Left forelimb (tissue), 1 donor: ENCODE results near the gene ST3GAL6.

Experiments
- DNase-seq: peaks from one replicate; pipeline ENCODE4 v3.0.0-alpha.2; 2018; ENCODE audit warnings: low spot score

Gene ST3GAL6, protein sequence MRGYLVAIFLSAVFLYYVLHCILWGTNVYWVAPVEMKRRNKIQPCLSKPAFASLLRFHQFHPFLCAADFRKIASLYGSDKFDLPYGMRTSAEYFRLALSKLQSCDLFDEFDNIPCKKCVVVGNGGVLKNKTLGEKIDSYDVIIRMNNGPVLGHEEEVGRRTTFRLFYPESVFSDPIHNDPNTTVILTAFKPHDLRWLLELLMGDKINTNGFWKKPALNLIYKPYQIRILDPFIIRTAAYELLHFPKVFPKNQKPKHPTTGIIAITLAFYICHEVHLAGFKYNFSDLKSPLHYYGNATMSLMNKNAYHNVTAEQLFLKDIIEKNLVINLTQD

DNA sequence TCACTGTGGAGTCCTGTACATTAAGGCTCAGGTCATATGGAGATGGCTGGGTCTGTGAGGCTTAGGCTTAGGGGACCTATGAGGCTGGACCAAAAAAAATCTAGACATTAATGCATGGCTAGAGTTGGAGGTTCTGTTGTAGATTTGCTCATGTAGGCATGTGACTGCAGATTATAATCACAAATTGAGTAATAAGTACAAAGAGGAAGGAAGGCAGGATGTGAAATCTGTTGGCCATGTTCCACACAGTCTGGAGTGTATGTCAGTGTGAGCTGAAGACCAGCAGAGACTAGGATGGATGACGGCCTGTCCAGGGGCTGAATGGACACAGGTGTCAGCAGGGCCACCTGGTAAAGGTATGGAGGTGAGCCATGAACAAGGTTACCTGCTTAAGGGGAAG lies at the start of gene ST3GAL6:
TSS of gene ST3GAL6 (plus strand) at position 265 of the 400 bp plus-strand sequence. CDS start 5,101 bp downstream, outside the sequence.
- DNase-seq, result no peak

DNA sequence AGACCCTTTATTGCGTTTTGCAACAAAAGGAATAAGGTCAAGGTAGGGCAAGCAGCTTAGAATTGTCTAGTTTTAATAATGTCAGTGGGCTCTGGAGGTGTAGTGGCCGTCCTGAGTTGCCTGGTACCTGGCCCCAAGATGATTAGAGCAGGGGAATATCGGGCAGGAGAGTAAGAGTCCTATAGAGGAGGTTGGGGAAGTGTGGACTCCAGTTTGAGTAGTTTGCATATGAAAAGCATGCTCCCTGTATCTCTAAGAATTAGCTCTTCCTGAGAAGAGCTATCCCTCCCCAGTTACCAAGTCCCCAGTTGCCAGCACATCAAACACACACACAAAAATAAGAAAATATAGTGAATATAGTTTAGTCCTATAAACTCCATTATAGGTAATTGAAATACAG lies 49.2 kb upstream of the ST3GAL6 start:
- no peak for DNase-seq

DNA sequence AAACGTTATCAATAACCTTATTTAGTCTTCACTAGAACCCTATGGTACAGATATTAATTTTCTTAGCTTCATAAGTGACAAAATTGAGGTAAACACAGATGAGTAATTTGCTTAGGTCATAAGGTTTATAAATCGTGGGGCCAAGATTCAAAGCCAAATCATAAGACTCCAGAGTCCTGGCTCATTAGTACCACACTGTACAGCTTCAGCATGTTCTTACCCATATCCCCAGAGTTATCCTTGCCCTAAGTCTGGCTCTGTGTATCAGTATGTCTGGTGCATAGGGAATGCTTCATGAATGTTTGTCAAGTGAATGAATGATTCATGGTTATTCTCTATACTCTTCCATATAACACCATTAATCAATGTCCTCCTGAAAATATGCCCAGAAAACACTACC lies 45.6 kb upstream of the ST3GAL6 start:
- no peak for DNase-seq

DNA sequence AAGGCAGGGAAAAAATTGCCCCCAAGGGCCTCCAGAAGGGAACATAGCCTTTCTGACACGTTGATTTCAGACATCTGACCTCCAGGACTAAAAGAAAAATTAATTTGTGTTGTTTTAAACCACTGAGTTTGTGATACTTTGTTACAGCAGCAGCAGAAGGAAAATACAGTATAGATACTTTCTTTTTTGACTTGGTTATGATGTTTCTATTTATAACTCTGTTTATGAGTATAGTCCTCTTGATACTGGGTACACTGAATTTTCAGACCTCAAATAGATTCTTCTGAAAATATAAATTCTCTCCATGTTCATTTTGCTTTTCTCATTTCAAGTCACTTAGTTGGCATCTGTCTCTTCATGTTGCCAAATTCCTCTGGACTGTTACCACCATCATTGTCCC lies 44.4 kb upstream of the ST3GAL6 start:
- no peak for DNase-seq

DNA sequence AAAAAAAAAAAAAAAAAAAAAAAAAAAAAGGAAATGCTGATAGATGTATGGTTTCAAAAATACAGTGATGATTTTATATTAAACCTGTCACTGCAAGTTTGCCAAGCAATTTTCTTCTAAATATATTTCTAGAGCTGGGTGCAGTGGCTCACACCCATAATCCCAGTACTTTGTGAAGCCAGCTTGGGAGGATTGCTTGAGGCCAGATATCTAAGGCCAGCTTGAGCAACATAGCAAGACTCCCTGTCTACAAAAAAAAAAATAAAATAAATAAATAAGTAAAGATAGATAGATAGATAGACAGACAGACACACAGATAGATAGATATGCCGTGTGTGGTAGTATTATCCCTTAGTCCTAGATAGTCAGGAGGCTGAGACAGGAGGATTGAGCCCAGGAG lies 41.4 kb upstream of the ST3GAL6 start:
- DNase-seq, result no peak

DNA sequence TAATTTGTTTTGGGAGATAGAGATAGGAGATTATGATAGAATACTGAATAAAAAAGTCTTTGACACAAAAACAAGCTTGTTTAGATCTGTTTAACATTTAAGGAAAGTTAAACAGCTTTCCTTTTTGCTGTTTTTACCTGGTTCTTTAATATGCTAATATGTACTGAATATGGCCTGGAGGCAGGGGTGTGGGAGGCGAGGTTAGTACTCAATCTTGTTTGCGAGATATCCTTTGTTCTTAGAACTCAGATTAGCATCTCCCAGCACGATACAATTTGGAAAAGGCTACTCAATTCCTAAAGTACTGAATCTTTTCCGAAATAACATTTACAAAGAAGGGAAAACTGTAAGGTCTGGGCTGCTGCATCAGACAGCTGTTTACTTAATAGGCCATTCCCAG lies 40.8 kb upstream of the ST3GAL6 start:
- DNase-seq, result no peak

DNA sequence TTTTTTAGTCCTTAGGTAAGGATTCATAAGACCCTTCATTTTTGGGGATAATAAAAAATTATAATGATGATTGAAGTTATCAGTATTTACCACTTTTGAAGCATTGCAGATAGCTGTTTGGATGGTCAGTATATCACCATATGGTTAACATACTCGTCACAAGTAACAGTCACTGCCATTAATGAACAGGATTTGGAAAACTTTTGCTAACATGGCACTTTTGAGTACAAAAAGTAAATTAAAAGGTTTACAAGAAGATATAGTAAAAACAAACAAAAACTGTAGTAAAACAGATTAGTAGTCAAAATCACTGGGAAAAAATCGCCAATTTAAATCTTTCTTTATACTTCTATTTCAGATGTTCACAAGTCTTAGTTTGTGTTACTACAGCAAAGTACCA lies 37.8 kb upstream of the ST3GAL6 start:
- no peak for DNase-seq

DNA sequence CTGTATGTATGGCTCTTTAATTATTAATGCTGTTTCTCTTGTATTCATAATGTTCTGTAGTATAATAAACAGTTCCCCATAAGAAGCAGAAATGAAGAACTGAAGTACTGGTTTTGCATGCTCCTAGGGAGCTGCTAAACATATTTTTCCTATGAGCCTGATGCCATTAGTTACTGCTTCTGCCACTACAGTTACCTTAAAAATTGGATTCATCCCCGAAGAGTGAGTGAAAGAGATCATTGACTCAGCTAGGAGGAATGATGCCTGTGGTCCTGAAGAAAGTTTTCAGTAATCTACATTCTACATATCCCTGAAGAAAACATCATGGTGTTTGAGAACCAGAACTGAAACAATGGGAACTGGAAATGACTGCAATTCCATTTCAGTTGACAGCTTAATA lies 37.1 kb upstream of the ST3GAL6 start:
- no peak for DNase-seq

DNA sequence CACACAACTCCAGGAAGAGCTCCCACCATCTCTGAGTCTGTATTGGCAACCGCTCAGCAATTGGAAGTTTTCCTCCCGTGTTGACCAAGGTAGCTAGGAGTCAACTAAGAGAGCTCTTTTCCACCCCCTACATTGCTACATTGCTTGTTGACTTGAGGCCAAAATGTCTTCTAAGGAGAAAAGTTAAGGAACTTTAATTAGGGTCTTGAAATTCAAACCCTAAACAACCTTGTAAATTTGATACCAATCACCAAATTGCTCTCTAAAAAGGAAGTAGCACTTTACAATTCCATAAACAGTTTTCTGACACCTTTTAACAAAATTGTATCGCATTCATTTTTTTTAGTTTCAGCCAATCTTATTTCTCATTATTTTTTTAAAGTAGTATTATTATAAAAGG lies 35.5 kb upstream of the ST3GAL6 start:
- no peak for DNase-seq

DNA sequence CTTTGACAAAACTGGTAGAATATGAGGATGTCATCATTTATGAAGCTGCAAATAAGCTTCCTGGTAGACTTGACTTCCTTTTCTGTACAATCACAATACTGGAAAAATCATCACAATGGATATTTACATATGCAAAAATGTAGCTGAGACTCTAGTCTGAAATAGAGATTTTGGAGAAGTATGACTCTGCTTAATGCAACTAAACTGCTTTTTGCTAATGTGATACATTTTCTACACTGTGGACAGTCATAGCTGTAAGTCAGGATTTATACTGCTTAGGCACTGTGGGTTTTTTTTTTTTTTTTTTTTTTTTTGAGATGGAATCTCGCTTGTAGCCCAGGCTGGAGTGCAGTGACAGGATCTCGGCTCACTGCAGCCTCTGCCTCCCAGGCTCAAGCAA lies 34.5 kb upstream of the ST3GAL6 start:
- no peak for DNase-seq

DNA sequence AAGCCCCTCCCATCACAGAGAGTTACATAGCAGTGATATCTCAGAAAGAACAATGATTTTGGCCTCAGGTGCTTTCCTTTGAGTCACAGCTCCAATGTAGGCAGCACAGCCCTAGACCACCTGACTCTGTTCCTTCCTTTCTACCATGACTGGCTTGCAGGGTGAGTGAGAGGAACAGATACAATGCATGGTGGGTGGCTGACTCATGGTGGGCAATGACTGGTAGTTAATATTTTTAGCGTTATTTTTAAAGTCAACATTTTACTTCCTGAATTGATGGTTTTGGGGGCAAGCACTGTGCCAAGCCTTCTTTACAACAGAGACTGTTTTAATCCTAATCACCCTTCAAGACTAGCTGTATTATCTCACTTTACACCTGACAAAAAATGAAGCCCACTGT lies 32.8 kb upstream of the ST3GAL6 start:
- DNase-seq, result no peak

DNA sequence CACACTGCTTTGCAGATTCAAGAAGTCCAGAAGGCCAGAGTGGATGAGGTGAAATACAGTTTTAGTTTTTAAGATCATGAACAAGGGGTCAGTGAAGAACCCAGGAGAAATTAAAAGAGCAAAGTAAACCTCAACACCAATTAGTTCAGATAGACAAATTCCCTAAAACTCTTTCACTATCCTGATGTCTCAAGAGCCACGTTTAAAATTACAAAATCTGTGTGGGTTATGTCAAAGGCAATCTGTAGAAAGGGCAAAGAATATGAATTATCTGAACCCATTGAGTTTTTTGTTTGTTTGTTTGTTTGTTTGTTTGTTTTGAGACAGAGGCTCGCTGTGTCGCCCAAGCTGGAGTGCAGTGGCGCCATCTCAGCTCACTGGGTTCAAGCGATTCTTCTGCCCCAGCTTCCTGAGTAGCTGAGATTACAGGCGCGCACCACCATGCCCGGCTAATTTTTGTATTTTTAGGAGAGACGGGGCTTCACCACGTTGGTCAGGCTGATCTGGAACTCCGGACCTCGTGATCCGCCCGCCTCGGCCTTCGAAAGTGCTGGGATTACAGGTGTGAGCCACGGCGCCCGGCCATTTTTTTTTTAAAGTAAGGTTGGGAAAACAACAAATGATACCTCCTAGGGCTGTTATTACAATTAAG lies 32.1 kb upstream of the ST3GAL6 start:
- DNase-seq, result no peak

DNA sequence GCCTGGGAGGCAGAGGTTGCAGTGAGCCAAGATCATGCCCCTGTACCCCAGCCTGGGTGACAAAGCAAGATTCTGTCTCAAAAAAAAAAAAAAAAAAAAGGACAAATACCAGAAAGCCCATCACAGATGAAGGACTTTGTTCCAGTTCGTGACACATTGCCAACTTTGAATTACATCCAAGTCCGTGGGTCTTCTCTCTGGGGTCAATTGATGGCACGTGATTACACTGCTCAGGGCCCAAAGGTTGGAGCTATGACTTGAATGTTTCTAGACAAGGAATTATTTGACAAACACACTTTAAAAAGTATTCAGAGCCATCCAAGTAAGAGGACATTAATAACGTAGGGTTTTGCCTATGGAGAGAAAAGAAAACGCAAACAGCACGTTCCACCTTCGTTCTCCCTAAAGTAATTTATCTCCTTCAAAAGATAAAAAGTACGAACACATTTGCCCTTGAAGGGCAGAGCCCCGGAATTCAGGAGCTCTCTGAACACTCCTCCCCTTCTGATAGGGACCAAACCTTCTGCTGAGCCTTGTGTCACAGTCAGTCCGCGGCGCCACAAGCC lies 31.3 kb upstream of the ST3GAL6 start:
- DNase-seq, result no peak

DNA sequence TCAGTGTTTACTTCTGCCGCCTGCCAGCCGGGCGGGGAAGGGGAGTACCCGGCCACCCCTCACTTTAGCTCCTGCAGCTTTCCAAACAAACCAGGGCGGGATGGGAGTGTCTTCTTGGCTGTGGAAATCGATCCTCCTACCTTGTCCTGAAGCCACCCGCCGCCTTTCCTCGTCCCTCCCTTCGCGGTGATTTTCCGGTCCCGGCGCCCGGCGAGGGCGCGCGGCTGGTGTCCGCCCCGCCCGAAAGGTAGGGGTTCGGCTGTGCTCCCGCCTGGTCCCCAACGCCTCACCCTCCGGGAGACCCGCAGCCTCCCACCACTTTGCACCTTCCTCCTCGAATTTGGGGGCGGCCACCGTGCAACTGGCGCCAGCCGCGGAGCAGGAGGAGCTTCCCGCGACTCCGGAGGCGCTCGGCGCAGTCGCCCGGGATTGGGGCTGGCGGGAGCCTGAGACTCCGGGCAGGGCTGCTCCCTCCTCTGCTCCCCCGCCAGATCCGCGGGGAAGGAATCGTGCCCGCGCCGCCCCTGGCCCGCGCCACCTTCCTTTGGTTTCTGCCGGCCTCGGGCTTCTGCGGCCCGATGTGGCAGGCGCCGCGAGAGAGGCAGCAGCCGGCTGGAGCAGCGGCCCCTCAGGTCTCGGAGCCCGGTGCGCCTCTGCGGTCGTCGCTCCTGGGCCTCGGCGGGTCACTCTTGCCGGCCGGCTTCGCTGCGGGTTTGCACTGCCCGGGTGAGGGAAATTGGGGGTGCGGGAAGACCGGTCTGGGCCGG lies 30.7 kb upstream of the ST3GAL6 start:
- DNase-seq, result peak; percentile 77

DNA sequence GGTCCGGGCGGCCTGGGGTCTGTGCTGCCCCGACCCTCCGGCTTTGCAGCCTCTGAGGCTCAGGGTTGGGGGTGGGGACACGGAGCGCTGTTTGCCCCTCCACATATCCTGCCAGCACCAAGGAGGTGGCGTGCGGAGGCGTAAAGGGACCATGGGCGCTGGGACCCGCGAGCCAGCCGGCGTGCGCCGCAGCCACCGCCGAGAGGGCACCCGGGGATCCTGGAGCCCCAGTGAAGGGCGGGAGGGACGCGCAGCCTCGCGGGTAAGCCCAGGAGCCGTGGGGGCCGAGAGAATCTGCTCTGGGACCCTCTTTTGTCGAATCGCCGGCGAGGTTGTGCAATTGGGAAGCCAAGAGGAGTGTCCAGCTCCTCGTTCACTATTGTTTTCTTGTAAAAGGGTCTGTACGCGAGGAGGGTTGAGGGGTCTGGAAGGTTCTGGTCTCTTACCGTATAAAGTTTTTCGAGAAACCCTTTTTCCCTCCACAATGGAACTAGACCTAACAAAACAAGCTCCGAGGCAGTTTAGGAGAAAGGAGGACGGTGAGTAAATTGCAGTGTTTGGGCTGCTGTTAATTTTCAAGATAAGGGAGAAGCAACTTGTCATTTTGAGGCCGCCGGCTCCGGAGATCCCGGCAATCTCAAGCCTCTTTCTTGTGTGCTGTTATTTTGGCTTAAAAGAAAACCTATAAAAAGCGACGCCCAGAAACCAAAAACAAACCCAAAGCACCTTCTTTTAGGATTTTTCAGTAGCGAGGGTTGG lies 29.9 kb upstream of the ST3GAL6 start:
- DNase-seq, result peak; percentile 69

DNA sequence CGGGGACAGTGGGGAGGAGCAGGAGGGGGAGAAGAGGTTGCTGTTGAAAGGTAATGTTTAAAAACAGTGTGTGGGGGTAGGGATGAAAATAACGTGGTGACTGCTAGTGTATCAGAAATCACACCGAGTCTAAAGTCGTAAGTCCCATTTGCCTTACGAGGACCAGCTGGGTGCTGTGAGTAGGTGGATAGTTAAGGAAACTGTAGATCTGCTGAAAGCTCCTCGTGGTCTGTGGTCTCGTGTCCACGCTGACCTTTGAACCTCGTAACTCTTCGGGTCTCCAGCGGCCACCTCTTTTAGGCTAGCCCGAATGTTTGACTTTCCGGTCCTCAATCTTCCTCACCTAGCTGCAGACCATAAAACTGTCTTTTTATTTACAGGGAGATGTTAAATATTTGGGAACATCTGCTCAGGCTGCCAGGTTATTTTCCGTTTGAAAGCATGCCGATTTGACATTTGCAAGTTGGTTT lies 29.3 kb upstream of the ST3GAL6 start:
- no peak for DNase-seq

DNA sequence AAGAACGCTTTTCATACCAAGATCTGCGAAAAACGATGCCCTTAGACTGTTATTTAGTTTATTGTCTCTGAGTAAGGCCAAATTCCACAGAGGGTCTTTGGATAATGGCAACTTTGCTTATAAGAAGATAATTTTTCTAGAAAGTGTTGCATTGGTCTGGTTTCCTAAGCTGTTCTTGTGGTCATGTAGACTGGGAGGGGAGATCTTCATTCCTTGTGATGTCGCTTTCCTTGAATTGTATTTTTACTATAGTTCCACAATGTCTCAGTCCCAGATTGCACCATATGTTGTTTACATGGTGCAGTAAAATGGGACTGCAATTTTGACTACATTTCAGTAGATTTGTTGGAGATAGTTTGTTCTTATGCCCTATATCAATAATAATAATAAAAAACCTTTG lies 28.8 kb upstream of the ST3GAL6 start:
- DNase-seq, result no peak

DNA sequence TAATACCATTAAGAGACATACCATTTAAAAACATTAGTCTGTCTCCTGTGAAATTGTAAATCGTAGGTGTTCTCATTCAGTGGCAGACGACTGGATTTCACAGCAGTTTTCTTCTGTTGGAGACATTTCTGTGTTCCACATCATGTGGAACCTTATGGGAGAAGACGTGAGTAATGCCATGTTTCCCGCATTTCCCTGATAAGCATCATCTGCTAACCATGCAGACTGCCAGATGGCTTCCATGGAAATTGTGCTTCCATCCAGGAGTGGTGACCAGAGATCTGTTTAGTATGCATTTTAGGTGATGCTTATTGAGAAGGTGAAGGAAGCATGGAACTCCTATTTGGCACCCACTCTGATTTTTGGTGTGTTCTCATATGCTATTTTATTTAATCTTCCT lies 28.4 kb upstream of the ST3GAL6 start:
- no peak for DNase-seq

DNA sequence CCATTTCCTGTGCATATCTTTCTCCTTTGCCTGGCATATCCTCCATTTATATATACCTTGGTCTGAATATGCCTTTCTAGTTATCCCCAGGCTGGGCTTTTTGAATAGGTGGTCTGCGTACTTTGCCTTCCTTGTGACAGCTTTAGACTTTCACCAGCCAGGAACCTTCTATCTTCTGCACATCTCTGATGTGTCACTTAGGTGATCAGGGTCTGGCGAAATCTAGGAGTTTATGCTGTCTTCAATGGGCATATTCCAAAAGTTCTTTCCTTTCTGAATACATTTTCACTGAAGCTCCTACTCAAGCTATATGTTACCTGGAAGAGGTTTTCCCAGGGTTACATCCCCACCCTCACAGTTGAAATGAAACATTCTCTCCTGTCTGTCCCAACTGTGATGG lies 27.8 kb upstream of the ST3GAL6 start:
- no peak for DNase-seq

DNA sequence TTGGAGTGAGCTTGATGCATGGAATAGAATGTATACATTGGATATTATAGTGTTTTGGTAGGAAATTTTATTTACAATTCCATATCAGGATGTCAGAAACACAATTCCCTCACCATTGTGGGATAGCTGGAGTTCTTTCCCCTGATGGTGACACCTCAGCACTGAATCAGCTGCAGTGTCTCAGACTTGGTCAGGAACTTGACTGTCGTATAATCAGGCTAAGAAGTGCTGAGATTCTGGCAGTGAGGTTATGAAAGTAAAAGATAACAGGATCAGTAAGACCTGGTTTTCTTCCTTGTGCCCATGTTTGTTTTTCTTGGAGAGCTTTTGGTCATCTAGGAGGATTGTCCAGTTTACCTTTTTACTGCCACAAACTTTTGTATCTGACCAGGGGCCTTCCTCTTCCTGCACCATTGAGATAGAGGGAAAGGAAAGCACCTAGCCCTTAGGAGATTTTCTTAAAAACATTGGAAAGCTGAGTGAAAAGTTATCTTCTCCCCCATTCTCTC lies 27.3 kb upstream of the ST3GAL6 start:
- DNase-seq, result no peak

DNA sequence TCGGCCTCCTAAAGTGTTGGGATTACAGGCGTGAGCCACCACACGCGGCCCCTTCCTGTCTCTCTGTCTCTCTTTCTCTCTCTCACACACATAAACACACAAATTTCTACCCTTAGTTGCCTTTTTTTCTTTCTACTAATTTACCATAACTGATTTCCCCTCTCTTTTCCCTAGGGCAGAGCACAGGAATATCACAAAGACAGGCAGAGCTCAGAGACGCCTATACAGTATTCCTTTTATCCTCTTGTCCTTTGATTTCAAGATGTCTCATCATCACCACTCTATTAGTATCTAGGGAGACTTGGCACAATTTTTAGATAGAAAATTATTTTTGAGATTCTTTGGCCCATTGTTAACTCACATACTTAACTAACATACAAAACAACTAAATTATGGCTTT lies 25.8 kb upstream of the ST3GAL6 start:
- no peak for DNase-seq

DNA sequence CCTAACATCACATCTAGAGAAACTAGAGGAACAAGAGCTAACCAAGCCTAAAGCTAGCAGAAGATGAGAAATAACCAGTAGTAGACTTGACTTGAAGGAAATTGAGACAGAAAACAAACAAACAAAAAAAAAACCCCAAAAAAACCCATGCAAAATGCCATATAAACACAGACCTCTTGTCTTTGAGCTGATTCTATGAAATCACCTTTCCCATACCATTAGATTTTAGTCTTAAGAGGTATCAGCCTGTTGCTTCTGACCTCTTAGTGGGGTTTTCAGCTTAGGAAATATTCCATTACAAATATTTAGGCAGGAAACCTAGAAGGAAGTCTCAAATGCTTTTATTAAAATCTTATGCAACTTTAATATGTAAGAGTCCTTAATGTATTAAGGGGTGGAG lies 23.9 kb upstream of the ST3GAL6 start:
- no peak for DNase-seq
